Breast epithelium (tissue), 3 donors: ENCODE results near the gene LMX1A.

Source experiments
- CTCF ChIP-seq, 3 donors: fragments of 450-650 bp; IDR thresholded peaks; one replicate each; pipeline ENCODE4 v1.5.1; 2016 to 2017; ENCODE audit warnings: antibody characterized with exemption in 3 of 3, mild to moderate bottlenecking in 3 of 3, moderate library complexity in 3 of 3
- POLR2A ChIP-seq: fragments of 450-650 bp; IDR thresholded peaks from one replicate; pipeline ENCODE4 v1.6.1; 2016; ENCODE audit warnings: antibody characterized with exemption, mild to moderate bottlenecking, moderate library complexity

- TF ChIP-seq POLR2A (no peak), CTCF (IDR thresholded peaks at IDR 0.05) (no peak)
These were observed 26.6 kb upstream of the LMX1A start for GRCh38 chr1:165383067-165383466.
